ENCODE measurements around the gene CAD. TPM values are rescaled to one million over a fixed set of nuclear protein-coding genes. Genes with fewer than 3 reads are reported as not detected.

Gene CAD
- total and polyA plus RNA-seq, 9 of the 15 experiments (the other 6 are each of a cell fraction or from before 2014, with no cell fraction given): 7.5 to 126 (median 33.7) TPM

DNA sequence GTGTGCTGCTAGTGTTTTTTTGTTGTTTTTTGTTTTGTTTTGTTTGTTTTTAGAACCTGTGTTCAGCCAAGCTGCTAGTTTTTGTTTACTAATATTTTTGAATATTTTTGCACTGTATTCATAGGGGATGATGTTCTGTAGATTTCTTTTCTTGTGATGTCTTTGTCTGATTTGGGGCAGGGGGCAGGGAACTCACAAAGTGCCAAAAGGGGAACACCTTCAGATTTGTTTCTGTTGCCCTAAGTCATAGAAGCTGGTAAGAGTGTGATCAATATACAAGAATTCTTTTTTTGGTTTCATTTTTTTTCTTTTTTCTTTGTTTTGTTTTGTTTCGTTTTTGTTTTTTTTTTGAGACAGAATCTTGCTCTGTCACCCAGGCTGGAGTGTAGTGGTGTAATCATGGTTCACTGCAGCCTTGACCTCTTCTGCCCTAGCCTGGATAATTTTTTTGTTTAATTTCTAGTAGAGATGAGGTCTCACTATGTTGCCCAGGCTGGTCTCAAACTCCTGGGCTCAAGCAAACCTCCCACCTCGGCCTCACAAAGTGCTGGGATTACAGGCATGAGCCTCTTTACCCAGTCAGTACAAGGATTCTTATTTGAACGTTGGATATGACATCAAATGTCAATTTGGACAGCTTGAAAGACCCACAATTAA, 37.7 kb upstream of the CAD start:
- H3K4me2 ChIP-seq (ENCODE audit: insufficient read depth, low read length): no peak overlapping the region
- no peaks in the 10 kb centered on the region for H3K36me3 ChIP-seq (ENCODE audit: control insufficient read depth, insufficient read depth, low read length)
- no peaks in the 10 kb centered on the region for H4K20me1 ChIP-seq (replicated peaks; ENCODE audit: control insufficient read depth, insufficient read depth, low read length)
- H3K27ac ChIP-seq (ENCODE audit: extremely low read depth, low read depth, low read length): no peak overlapping the region
- no peak overlapping the region for H3K4me3 ChIP-seq
- no peak for ATAC-seq
- intact Hi-C loops (cut with micrococcal nuclease) (no loop called here), in situ Hi-C loops (cut with MboI) (no loop called here)
- peaks cover 12 to 24% of the 10 kb centered on the region in 2 experiments; a peak in 4 of 5 replicates for H3K27me3 ChIP-seq (ENCODE audit: control insufficient read depth in 2 of 2, insufficient read depth in 2 of 2, low read length in 2 of 2)
- H3K9me1 ChIP-seq (ENCODE audit: control insufficient read depth, insufficient read depth, low read length): no peaks in the 10 kb centered on the region
- H2AFZ ChIP-seq (ENCODE audit: low read depth, low read length): no peak overlapping the region
- ChIA-PET POLR2A (no interaction called here), CTCF (ENCODE audit: low intra/inter-chr PET ratio) (no interaction called here)
- BruUV-seq (replicated peaks): no TSS peak
- H3K9me3 ChIP-seq (replicated peaks; ENCODE audit: control insufficient read depth, insufficient read depth, low read depth, low read length): no peaks in the 10 kb centered on the region
- no peak for DNase-seq (ENCODE audit: extremely low read depth in 1 of 4, low spot score in 3 of 4)
- H3K4me1 ChIP-seq (replicated peaks in 1 of 2; ENCODE audit: control insufficient read depth in 2 of 2, insufficient read depth in 2 of 2, low read length in 2 of 2): no peaks in the 10 kb centered on the region
- peak; percentile 90 for TF ChIP-seq CBX8 (IDR thresholded peaks at IDR 0.05; ENCODE audit: borderline replicate concordance, extremely low read depth, low read depth, low read length, poor library complexity, severe bottlenecking)
- TF ChIP-seq ZNF224 (CRISPR knock-in tag; IDR thresholded peaks at IDR 0.05): no peak
- no peak for TF ChIP-seq YBX1 (IDR thresholded peaks at IDR 0.05)
- TF ChIP-seq CBX2 (IDR thresholded peaks at IDR 0.05; ENCODE audit: insufficient read depth, low read length, poor library complexity, severe bottlenecking): peak; percentile 91
- H3K79me2 ChIP-seq (ENCODE audit: control insufficient read depth, insufficient read depth, low read length): no peaks in the 10 kb centered on the region
- FAIRE-seq: no peak
- H3K9ac ChIP-seq (ENCODE audit: insufficient read depth in 1 of 2, low read depth in 2 of 2, low read length in 2 of 2): no peak overlapping the region
- WGBS (ENCODE audit: insufficient coverage, low coverage, missing lambda C conversion rate): 2% methylated on average over 3 of the region's 3 CpGs

- peaks cover 3 to 4% of the 10 kb centered on the region in 2 experiments; a peak in 3 of 5 replicates for H3K27me3 ChIP-seq (ENCODE audit: control insufficient read depth in 2 of 2, insufficient read depth in 2 of 2, low read length in 2 of 2)
- CTCF ChIA-PET (ENCODE audit: low intra/inter-chr PET ratio): no interaction called here
- 24% methylated on average over 4 of the region's 4 CpGs for WGBS (ENCODE audit: insufficient coverage, low coverage, missing lambda C conversion rate)
- H3K79me2 ChIP-seq (ENCODE audit: control insufficient read depth, insufficient read depth, low read length): no peaks in the 10 kb centered on the region
- no peak for TF ChIP-seq PHB2 (IDR thresholded peaks at IDR 0.05; ENCODE audit: low read depth)
- no peak for TF ChIP-seq XRCC5 (IDR thresholded peaks at IDR 0.05; ENCODE audit: low read depth, low read length)
- TF ChIP-seq ZNF561 (CRISPR knock-in tag; conservative IDR thresholded peaks at IDR 0.05): no peak
- TF ChIP-seq THAP7 (CRISPR knock-in tag; IDR thresholded peaks at IDR 0.05): no peak
- no peak for TF ChIP-seq TEAD4 (IDR thresholded peaks at IDR 0.05; ENCODE audit: low read length)
- TF ChIP-seq TEAD4 (CRISPR knock-in tag; IDR thresholded peaks at IDR 0.05; ENCODE audit: borderline replicate concordance): no peak
- H2AFZ ChIP-seq (ENCODE audit: low read depth, low read length): no peak overlapping the region
- no peaks in the 10 kb centered on the region for H3K9me3 ChIP-seq (replicated peaks; ENCODE audit: control insufficient read depth, insufficient read depth, low read depth, low read length)
- FAIRE-seq (no peak), DNase-seq (ENCODE audit: extremely low read depth in 1 of 4, low spot score in 3 of 4) (no peak), ATAC-seq (no peak)
- POLR2A ChIA-PET: no interaction called here
- no peaks in the 10 kb centered on the region for H3K36me3 ChIP-seq (ENCODE audit: control insufficient read depth, insufficient read depth, low read length)
- in situ Hi-C loops (cut with MboI): no loop called here
- no peak overlapping the region for H3K4me3 ChIP-seq
- no peak overlapping the region for H3K9ac ChIP-seq (ENCODE audit: insufficient read depth in 1 of 2, low read depth in 2 of 2, low read length in 2 of 2)
- H3K4me2 ChIP-seq (ENCODE audit: insufficient read depth, low read length): no peak overlapping the region
- no TSS peak for BruUV-seq (replicated peaks)
- H3K27ac ChIP-seq (ENCODE audit: extremely low read depth, low read depth, low read length): no peak overlapping the region
- intact Hi-C loops (cut with micrococcal nuclease): loop anchor here (10.0 kb wide), 1 partner anchor 338 kb away; the partner anchor contains the start of gene DPYSL5
- H4K20me1 ChIP-seq (replicated peaks; ENCODE audit: control insufficient read depth, insufficient read depth, low read length): no peaks in the 10 kb centered on the region
- no peaks in the 10 kb centered on the region for H3K9me1 ChIP-seq (ENCODE audit: control insufficient read depth, insufficient read depth, low read length)
- peaks cover 0 to 10% of the 10 kb centered on the region in 2 experiments; a peak in 3 of 5 replicates for H3K4me1 ChIP-seq (replicated peaks in 1 of 2; ENCODE audit: control insufficient read depth in 2 of 2, insufficient read depth in 2 of 2, low read length in 2 of 2)
These were observed 34.8 kb upstream of the CAD start for GRCh38 chr2:27182346-27182745.
